HCT116 (cell line): ENCODE results near the gene KIAA1614. TPM values are rescaled to one million over a fixed set of nuclear protein-coding genes. Genes with fewer than 3 reads are reported as not detected.

Experiments used
- ATAC-seq: fragments of 200-7000 bp; cut with Tn5 transposase; 2 replicates; pipeline ENCODE4 v1.9.1; 2020; ENCODE audit warnings: mild to moderate bottlenecking, moderate library complexity
- Bru-seq: library from RNA; stranded (reverse); fragments of 400-500 nt; gene quantifications from one replicate; lab custom pipeline; 2021; lab: Mats Ljungman, UMichigan
- BruChase-seq, 2 experiments: library from RNA; stranded (reverse); fragments of 400-500 nt; gene quantifications; one replicate each; lab custom pipeline; 2021; lab: Mats Ljungman, UMichigan
- BruUV-seq: library from RNA; stranded (reverse); fragments of 400-500 nt; replicated peaks from 2 replicates; lab custom pipeline; 2021; lab: Mats Ljungman, UMichigan
- CTCF ChIA-PET: fragments of 300-600 bp; sonication (Branson Sonifier 250); formaldehyde crosslinking; loops from one replicate; lab custom pipeline; 2021; ENCODE audit warnings: antibody characterized with exemption; lab: Charles Lee
- POLR2A ChIA-PET: fragments of 300-600, 350-600 bp; sonication (Branson Sonifier 250); formaldehyde crosslinking; loops from one replicate; lab custom pipeline; 2021; ENCODE audit warnings: antibody characterized with exemption; lab: Charles Lee
- RAD21 ChIA-PET, 2 experiments: fragments of 300-600 bp; sonication (Branson Sonifier 250); formaldehyde crosslinking; loops; one replicate each; lab custom pipeline; 2023; ENCODE audit warnings: low total read pairs in 2 of 2; ENCODE audit not compliant: uncharacterized antibody in 2 of 2, unreplicated experiment in 2 of 2, low non-redundant PET in 1 of 2; lab: Charles Lee
- DNase-seq: peaks from one replicate; pipeline ENCODE4 v3.0.0-alpha.2; 2010; ENCODE audit warnings: low read depth, low spot score
- H2AFZ ChIP-seq: fragments of 200-600 bp; shearing (Covaris generic), sonication (generic); 2 replicates; pipeline ENCODE4 v1.6.1; 2017; ENCODE audit warnings: low read depth, mixed run types, mixed read lengths, antibody characterized with exemption, low read length; ENCODE audit not compliant: poor library complexity, severe bottlenecking
- H3K27ac ChIP-seq: 2 replicates; pipeline ENCODE4 v1.5.1; 2012; ENCODE audit warnings: low read depth, low read length
- H3K27me3 ChIP-seq: fragments of 200-600 bp; sonication (generic); 2 replicates; pipeline ENCODE4 v1.6.1; 2016; ENCODE audit warnings: mixed run types, low read length, mixed read lengths; ENCODE audit not compliant: insufficient read depth
- H3K36me3 ChIP-seq, 2 experiments: fragments of 200-500 bp in 1 of 2; fragments of 200-600 bp in 1 of 2; sonication (Bioruptor generic) in 1 of 2; sonication (generic) in 1 of 2; 2 replicates each; pipeline versions ENCODE4 v1.5.1 to v1.6.1; 2014 to 2016; ENCODE audit warnings: low read length in 2 of 2, inconsistent platforms in 1 of 2, mixed read lengths in 1 of 2, mixed run types in 1 of 2; ENCODE audit not compliant: insufficient read depth in 2 of 2, control insufficient read depth in 1 of 2
- H3K4me1 ChIP-seq, 2 experiments: fragments of 200-600 bp in 1 of 2; sonication (generic) in 1 of 2; 2 replicates each; pipeline versions ENCODE4 v1.5.1 to v1.6.1; 2012 to 2017; ENCODE audit warnings: low read length in 2 of 2, inconsistent platforms in 1 of 2, mild to moderate bottlenecking in 1 of 2, mixed read lengths in 1 of 2, mixed run types in 1 of 2, moderate library complexity in 1 of 2; ENCODE audit not compliant: insufficient read depth in 2 of 2, control insufficient read depth in 1 of 2
- H3K4me2 ChIP-seq: fragments of 200-600 bp; sonication (generic); 2 replicates; pipeline ENCODE4 v1.6.1; 2017; ENCODE audit warnings: mixed run types, low read length, mixed read lengths
- H3K4me3 ChIP-seq, 2 experiments: fragments of 200-600 bp in 1 of 2; sonication (generic) in 1 of 2; replicated peaks in 1 of 2; 2 replicates each; pipeline ENCODE4 v1.5.1; 2011 to 2016; ENCODE audit warnings: low read length in 2 of 2, control low read depth in 1 of 2, low read depth in 1 of 2, mild to moderate bottlenecking in 1 of 2, mixed read lengths in 1 of 2, mixed run types in 1 of 2
- H3K79me2 ChIP-seq: fragments of 200-600 bp; sonication (generic); 2 replicates; pipeline ENCODE4 v1.6.1; 2017; ENCODE audit warnings: mild to moderate bottlenecking, mixed run types, low read length, moderate library complexity, mixed read lengths; ENCODE audit not compliant: insufficient read depth
- H3K9ac ChIP-seq: fragments of 200-600 bp; sonication (generic); 2 replicates; pipeline ENCODE4 v1.6.1; 2016; ENCODE audit warnings: low read length, mixed read lengths
- H3K9me2 ChIP-seq: fragments of 200-600 bp; sonication (generic), shearing (Covaris generic); 2 replicates; pipeline ENCODE4 v1.6.1; 2017; ENCODE audit warnings: mixed run types, mild to moderate bottlenecking, moderate library complexity; ENCODE audit not compliant: insufficient read depth
- H3K9me3 ChIP-seq, 2 experiments: fragments of 200-500 bp in 1 of 2; fragments of 200-600 bp in 1 of 2; sonication (Bioruptor generic) in 1 of 2; sonication (generic) in 1 of 2; 2 replicates each; pipeline ENCODE4 v1.6.1; 2014 to 2017; ENCODE audit warnings: low read length in 2 of 2, mixed read lengths in 2 of 2, inconsistent platforms in 1 of 2, low read depth in 1 of 2, mild to moderate bottlenecking in 1 of 2, mixed run types in 1 of 2, moderate library complexity in 1 of 2; ENCODE audit not compliant: control insufficient read depth in 1 of 2, insufficient read depth in 1 of 2
- H4K20me1 ChIP-seq: fragments of 200-600 bp; sonication (generic), shearing (Covaris generic); 2 replicates; pipeline ENCODE4 v1.6.1; 2017; ENCODE audit warnings: mixed run types, mild to moderate bottlenecking, moderate library complexity; ENCODE audit not compliant: insufficient read depth
- ATF3 ChIP-seq: IDR thresholded peaks from 2 replicates; pipeline ENCODE4 v1.6.1; 2012
- CEBPB ChIP-seq: IDR thresholded peaks from 2 replicates; pipeline ENCODE4 v1.6.1; 2012; ENCODE audit warnings: low read depth
- CTCF ChIP-seq, 3 experiments: fragments of 200-600 bp in 1 of 3; sonication (generic) in 1 of 3; IDR thresholded peaks in 2 of 3; conservative IDR thresholded peaks in 1 of 3; 2 replicates each; pipeline ENCODE4 v1.5.1; 2012 to 2017; ENCODE audit warnings: low read depth in 2 of 3, low read length in 2 of 3, antibody characterized with exemption in 1 of 3, borderline replicate concordance in 1 of 3, control low read depth in 1 of 3, mild to moderate bottlenecking in 1 of 3, mixed read lengths in 1 of 3, mixed run types in 1 of 3, moderate library complexity in 1 of 3; ENCODE audit not compliant: insufficient read depth in 1 of 3
- EGR1 ChIP-seq: IDR thresholded peaks from 2 replicates; pipeline ENCODE4 v1.6.1; 2012; ENCODE audit warnings: low read depth
- EZH2 ChIP-seq: fragments of 200-600 bp; sonication (generic); IDR thresholded peaks from 2 replicates; pipeline ENCODE4 v1.6.1; 2017; ENCODE audit warnings: antibody characterized with exemption, mixed run types
- JUND ChIP-seq: IDR thresholded peaks from 2 replicates; pipeline ENCODE4 v1.6.1; 2012
- POLR2A ChIP-seq: IDR thresholded peaks from 2 replicates; pipeline ENCODE4 v1.7.0; 2011; ENCODE audit warnings: borderline replicate concordance; ENCODE audit not compliant: insufficient read depth, insufficient read length; ENCODE audit errors: extremely low read depth
- RAD21 ChIP-seq: IDR thresholded peaks from 2 replicates; pipeline ENCODE4 v1.6.1; 2012; ENCODE audit warnings: low read depth, mild to moderate bottlenecking
- YY1 ChIP-seq: IDR thresholded peaks from 2 replicates; pipeline ENCODE4 v1.6.1; 2011; ENCODE audit warnings: low read length, low read depth, moderate library complexity, mild to moderate bottlenecking; ENCODE audit not compliant: insufficient replicate concordance; ENCODE audit errors: extremely low read depth
- ZFX ChIP-seq: fragments of 450-650 bp; IDR thresholded peaks from 2 replicates; pipeline ENCODE4 v1.6.1; 2017
- ZNF274 ChIP-seq: fragments of 200-500 bp; sonication (Bioruptor generic); IDR thresholded peaks from 2 replicates; pipeline ENCODE4 v1.6.1; 2014; ENCODE audit warnings: mild to moderate bottlenecking, low read depth, low read length, inconsistent platforms
- intact Hi-C: fragments of 100-400 bp; cut with micrococcal nuclease; formaldehyde crosslinking; loops from 2 replicates; pipeline ENCODE4 v1.10.0; 2022
- long read RNA-seq: library from polyadenylated mRNA; unstranded; transcript quantifications from one replicate; pipeline ENCODE4 v2.0.0, GENCODE V29; 2021; ENCODE audit not compliant: unreplicated experiment
- polyA plus RNA-seq: library from polyadenylated mRNA; unstranded; fragments of >200 nt; gene quantifications from 2 replicates; pipeline ENCODE4 v1.2.1, GENCODE V29; 2012; ENCODE audit warnings: missing spikeins
- total RNA-seq: library from RNA; stranded (reverse); gene quantifications from one replicate; pipeline ENCODE4 v1.2.1, GENCODE V29; 2021; ENCODE audit not compliant: unreplicated experiment

Gene KIAA1614
- total RNA-seq, result 0.25 TPM
- polyA plus RNA-seq, result 0.54 and 0.69 TPM in 2 replicates
- percentile 20 among the genes with signal in this experiment for Bru-seq, nascent RNA
- percentile 38 among the genes with signal in this experiment for BruChase-seq, experiment 1, labeled RNA remaining after a 6-hour chase
- percentile 35 among the genes with signal in this experiment for BruChase-seq, experiment 2, labeled RNA remaining after a 2-hour chase
- long read RNA-seq, result 0 reads

GRCh38 chr1:180912801-180913565 is at the start of gene KIAA1614:
Gene KIAA1614, plus strand, starts transcription at chr1:180912897. Its CDS starts 347 bp downstream, at chr1:180913244.
- intact Hi-C loops, result no loop called here
- ATAC-seq (no peak), DNase-seq (no peak)
- Histone ChIP-seq H2AFZ (no peak within 1 kb of the TSS), H3K27me3 (no peaks in the 10 kb centered on the region), H3K4me1 (no peaks in the 10 kb centered on the region), H3K9me2 (no peaks in the 10 kb centered on the region), H3K9me3 (no peaks in the 10 kb centered on the region), H3K36me3 (no peaks in the 10 kb centered on the region), H4K20me1 (no peaks in the 10 kb centered on the region), H3K4me3 (no peak within 1 kb of the TSS), H3K27ac (no peak within 1 kb of the TSS), H3K4me2 (no peak within 1 kb of the TSS), H3K79me2 (no peaks in the 10 kb centered on the region), H3K9ac (no peak within 1 kb of the TSS)
- no TSS peak for BruUV-seq
- RAD21 ChIA-PET, result no interaction called here
- TF ChIP-seq ZNF274 (no peak), EZH2 (no peak), ATF3 (no peak)
- CTCF ChIA-PET, result no interaction called here
- POLR2A ChIA-PET, result no interaction called here

- Histone ChIP-seq H3K9ac (no peak overlapping the region), H4K20me1 (no peaks in the 10 kb centered on the region), H3K4me3 (no peak overlapping the region), H3K4me1 (no peaks in the 10 kb centered on the region), H3K9me3 (no peaks in the 10 kb centered on the region), H3K4me2 (no peak overlapping the region), H3K9me2 (no peaks in the 10 kb centered on the region), H3K27me3 (no peaks in the 10 kb centered on the region), H3K36me3 (no peaks in the 10 kb centered on the region), H3K27ac (no peak overlapping the region), H2AFZ (no peak overlapping the region), H3K79me2 (no peaks in the 10 kb centered on the region)
- RAD21 ChIA-PET, result interaction anchor here (1.0 to 2.0 kb wide), 3 partner anchors 85 to 348 kb away, joined by 3 to 8 read pairs (median 3); no protein-coding TSS in a partner anchor
- CTCF ChIA-PET, result interaction anchor here (0.6 to 7.1 kb wide), 11 partner anchors 10 to 347 kb away, joined by 3 to 73 read pairs (median 5); no protein-coding TSS in a partner anchor
- intact Hi-C loops, result loop anchor here (5.0 kb wide), 4 partner anchors 86 to 346 kb away; partner anchors contain the start of gene XPR1
- BruUV-seq, result no TSS peak
- DNase-seq (peak; percentile 43), ATAC-seq (peak; percentile 55)
- POLR2A ChIA-PET, result interaction anchor here (0.6 kb wide), 1 partner anchor 149 kb away, joined by 3 read pairs; no protein-coding TSS in a partner anchor
- TF ChIP-seq ZFX (no peak), EGR1 (no peak), POLR2A (no peak), JUND (no peak), YY1 (no peak), RAD21 (peak; percentile 89), CTCF (IDR thresholded peaks at IDR 0.05 in 2 of 3, conservative IDR thresholded peaks at IDR 0.05 in 1 of 3; ENCODE audit: borderline replicate concordance in 1 of 3, insufficient read depth in 1 of 3, low read depth in 2 of 3, low read length in 2 of 3) (peak; percentile 53 to 84 (median 74)), CEBPB (no peak)
Observed at GRCh38 chr1:180863158-180863775, 49.4 kb upstream of the KIAA1614 start.
